Head of caudate nucleus (tissue), 42 donors: ENCODE results near the gene NPPA.

Experiments used
- DNase-seq, 42 donors: peaks; one replicate each; pipeline versions ENCODE4 v3.0.0 to v3.0.0-alpha.2; 2020 to 2021; ENCODE audit warnings: mixed read lengths in 7 of 42
- intact Hi-C: fragments of 100-400 bp; cut with DNase I; formaldehyde crosslinking; loops from one replicate; pipeline ENCODE4 v1.15.0; 2022

The NPPA gene

DNA sequence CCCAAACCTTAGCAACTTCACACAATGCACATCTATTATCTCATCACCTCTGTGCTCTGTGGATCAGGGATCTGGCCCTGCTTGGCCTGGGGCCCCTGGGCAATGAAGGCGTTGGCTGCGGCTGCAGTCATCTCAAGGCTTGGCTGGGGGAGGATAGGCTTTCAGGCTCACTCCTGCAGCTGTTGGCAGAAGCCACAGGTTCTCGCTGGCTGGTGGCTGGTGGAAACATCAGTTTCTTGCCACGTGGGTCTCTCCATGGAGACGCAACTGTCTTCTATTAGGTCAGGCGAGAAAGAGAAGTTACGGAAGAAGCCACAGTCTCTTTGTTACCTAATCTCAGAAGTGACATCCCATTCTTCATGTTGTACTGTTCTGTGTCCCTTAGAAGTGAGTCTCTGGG lies 3.6 kb upstream of the NPPA start:
- DNase-seq: no peak
- intact Hi-C loops: no loop called here

- peak in 24 of 42 donors; percentile 9 to 69 (median 38) for DNase-seq
- intact Hi-C loops: no loop called here
Measured at GRCh38 chr1:11850156-11850555, 2.6 kb upstream of the NPPA start.

DNA sequence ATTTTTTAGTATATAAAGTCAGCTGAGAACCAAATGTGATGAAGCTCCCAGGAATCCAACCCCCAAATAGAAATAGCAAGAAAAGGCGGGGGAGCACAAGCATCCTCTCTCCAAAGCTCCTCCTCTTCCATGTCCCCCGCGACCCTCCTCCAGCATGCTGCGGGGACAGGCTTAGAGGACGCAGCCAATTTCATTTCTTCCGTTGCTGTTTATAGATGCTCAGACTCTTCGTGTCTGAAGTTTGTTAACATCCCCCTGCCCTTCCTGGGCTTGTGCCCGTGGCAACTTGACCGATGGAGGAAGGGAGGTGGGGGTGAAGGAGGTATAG lies 754 bp upstream of the NPPA start:
- intact Hi-C loops: no loop called here
- no peak for DNase-seq

- intact Hi-C loops: no loop called here
- DNase-seq: no peak
Measured at GRCh38 chr1:11845641-11846335, 1.8 kb downstream of the NPPA start.

- peak in 9 of 42 donors; percentile 12 to 48 (median 21) for DNase-seq
- intact Hi-C loops: no loop called here
Measured at GRCh38 chr1:11842154-11843041, 5.2 kb downstream of the NPPA start.

GRCh38 chr1:11841245-11842153 lies 6.1 kb downstream of the NPPA start:
- intact Hi-C loops: no loop called here

DNA sequence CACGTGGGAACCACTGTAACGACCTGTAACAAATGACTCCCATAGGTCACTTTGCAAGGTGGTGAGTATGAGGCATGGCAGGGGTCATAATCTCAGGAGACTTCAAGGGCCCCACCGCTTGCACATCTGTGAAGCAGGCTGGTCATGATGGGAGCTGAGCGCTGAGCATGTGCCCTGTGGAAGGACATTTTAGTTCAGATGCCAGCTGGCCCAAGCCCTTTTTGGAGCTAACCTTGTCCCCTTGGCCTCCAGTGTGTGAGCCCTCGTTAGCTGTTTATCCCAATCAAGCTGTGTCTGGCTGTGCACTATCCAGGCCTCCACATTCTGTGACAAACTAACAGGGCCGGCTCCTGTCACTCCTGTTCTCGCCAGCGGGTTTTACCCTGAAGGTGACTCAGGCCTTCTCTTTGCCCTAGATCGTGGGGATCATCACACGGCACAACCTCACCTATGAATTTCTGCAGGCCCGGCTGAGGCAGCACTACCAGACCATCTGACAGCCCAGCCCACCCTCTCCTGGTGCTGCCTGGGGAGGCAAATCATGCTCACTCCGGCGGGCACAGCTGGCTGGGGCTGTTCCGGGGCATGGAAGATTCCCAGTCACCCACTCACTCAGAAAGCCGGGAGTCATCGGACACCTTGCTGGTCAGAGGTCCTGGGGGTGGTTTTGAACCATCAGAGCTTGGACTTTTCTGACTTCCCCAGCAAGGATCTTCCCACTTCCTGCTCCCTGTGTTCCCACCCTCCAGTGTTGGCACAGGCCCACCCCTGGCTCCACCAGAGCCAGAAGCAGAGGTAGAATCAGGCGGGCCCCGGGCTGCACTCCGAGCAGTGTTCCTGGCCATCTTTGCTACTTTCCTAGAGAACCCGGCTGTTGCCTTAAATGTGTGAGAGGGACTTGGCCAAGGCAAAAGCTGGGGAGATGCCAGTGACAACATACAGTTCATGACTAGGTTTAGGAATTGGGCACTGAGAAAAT lies 7.6 kb downstream of the NPPA start:
- intact Hi-C loops: loop anchor here (5.0 kb wide), 1 partner anchor 52 kb away; no protein-coding TSS in a partner anchor
- DNase-seq: no peak

More at GRCh38 chr1:11841245-11842153, 6.1 kb downstream of the NPPA start:
- no peak for DNase-seq

DNA sequence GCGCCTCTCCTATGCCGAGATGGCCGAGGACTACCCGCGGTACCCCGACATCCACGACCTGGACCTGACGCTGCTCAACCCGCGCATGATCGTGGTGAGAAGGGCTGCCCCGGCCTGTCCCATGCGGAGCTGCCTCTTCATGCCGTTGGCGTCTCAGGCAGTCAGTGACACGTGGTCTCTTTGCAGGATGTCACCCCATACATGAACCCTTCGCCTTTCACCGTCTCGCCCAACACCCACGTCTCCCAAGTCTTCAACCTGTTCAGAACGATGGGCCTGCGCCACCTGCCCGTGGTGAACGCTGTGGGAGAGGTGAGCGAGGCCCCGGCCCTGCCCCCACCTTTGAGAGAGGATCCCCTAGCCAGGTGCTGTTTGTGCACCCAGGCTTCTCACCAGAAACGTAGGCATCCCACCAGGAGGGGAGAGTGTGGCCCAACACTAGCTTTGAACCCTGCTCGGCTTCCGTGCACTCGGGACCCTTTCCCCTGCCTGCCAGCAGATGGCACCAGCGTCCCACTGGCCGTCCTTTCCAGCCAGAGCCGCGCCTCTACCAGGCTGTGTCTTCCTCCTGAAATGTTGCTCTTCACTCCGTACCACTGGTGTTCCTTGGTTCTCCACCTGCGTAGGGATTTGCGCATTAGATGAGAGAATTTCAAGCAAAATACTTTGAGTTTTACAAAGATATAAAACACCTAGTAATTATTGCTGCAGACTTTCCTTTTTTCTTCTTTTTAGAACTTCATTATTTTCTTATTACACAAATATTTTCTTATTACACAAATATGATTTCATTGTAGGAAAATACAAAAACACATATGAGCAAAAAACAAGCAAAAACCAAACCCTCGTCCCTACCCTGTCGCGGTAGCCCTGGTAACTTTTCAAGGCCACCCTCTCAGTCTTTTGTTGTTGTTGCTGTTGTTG lies 9.0 kb downstream of the NPPA start:
- DNase-seq: peak; percentile 69 to 92 (median 82)
- intact Hi-C loops: loop anchor here (5.0 kb wide), 1 partner anchor 54 kb away; no protein-coding TSS in a partner anchor

DNA sequence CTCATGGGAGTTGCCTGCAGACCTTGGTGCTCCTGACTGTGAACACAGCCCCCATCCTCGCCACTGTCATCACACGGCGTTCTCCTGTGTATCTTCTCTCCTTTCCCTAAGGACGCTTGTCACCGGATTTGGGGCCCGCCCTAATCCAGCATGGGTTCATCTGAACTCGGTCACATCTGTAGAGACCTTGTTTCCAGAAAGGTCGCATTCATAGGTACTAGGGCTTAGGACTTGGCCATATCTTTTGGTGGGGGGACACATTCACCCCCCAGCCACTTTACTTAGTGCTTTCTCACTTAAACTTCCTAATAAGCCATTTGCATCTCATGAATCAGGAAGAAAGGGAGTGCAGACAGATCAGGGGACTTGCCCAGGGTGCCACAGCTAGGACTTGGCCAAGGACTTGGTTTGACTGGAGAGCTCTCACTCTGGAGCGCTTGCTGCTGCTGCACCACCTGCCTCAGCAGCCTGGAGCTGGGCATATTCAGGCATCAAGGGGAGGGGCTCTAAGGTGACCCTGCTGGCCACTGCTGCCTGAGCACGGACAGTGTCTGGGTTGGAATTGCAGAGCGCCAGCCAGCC lies 9.7 kb downstream of the NPPA start:
- intact Hi-C loops: loop anchor here (5.0 kb wide), 1 partner anchor 54 kb away; no protein-coding TSS in a partner anchor
- no peak for DNase-seq

DNA sequence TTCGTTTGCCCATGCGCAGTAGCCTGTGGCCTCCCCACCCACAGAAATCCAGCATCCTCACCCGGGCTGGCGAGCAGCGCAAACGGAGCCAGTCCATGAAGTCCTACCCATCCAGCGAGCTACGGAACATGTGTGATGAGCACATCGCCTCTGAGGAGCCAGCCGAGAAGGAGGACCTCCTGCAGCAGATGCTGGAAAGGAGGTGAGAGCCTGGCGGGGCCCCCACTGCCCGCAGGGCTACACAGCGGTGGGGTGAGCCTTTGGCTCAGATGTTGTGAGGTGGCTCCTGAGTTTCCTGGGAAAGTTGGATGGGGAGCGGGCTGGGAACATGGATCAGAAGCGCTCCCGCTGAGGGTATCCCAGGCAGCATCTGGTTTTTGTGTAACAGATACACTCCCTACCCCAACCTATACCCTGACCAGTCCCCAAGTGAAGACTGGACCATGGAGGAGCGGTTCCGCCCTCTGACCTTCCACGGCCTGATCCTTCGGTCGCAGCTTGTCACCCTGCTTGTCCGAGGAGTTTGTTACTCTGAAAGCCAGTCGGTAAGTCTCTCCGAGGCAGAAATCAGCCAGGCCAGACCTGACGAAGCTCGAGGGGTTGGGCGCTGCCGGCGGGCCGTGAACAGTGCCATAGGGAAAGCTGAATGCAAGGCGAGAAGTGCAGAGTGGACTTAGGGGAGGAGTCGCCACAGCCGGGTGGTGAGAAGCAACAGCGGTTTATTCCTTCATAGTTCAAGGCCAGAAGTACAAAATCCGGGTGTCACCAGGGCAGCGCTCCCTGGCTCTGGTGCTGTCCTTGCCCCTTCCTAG lies 10.4 kb downstream of the NPPA start:
- no peak for DNase-seq
- intact Hi-C loops: loop anchor here (5.0 kb wide), 1 partner anchor 55 kb away; no protein-coding TSS in a partner anchor

- intact Hi-C loops: loop anchor here (5.0 kb wide), 1 partner anchor 57 kb away; no protein-coding TSS in a partner anchor
- no peak for DNase-seq
Measured at GRCh38 chr1:11835441-11836225, 11.9 kb downstream of the NPPA start.

DNA sequence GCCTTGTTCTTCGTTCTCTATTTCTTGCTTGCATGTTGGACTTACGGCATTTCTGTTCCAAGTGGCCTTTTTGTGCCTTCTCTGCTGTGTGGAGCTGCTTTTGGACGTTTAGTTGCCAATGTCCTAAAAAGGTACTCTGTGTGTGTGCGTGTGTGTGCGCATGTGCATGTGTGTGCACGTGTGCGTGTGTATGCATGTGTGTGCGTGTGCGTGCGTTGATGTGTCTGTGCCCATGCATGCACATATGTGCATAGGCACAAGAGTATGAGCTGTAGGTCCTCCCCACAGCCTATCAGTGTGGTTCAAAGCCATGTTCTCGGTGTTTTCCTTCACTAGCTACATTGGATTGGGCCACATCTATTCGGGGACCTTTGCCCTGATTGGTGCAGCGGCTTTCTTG lies 13.7 kb downstream of the NPPA start:
- DNase-seq: no peak
- intact Hi-C loops: no loop called here

GRCh38 chr1:11833497-11833896 lies 14.1 kb downstream of the NPPA start:
- no peak for DNase-seq
- intact Hi-C loops: no loop called here

DNA sequence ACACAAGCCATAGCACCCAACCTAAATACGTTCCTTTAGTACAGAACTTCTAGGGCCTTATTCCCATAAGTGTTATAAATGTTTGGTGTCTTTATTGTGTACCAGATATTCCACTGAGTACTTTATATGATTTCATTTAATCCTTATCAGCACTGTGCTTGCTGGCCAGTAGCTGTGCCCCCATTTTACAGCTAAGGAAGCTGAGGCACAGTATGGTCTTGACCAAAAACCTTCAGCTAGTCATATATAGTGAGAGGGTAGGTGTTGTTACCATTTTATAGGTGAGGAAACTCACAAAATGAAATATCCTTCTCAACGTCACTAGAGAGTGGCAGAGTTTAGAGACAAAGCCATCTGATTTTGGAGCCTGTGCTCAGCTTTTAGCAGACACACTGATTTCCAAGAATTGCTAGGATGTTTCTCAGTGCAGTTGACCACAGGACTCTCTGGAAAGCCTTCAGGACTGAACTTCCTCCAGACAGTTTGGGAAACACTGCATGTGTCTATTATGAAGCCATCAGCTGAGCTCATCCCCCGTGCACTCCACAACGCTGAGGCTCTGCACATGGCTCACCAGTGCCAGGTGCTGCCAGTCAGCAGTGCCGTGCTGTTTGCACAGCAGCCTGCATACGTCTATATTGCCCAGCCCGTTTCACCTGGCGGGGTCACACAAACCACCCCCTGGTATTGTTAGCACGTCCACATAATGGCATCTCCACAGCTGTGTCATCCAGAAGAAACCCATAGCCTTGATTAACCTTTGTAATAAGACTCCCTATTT lies 15.4 kb downstream of the NPPA start:
- DNase-seq: no peak
- intact Hi-C loops: no loop called here
